Left cardiac atrium (tissue), 4 donors: ENCODE results near the gene SMIM11. TPM values are rescaled to one million over a fixed set of nuclear protein-coding genes. Genes with fewer than 3 reads are reported as not detected.
"Not testable (repeated sequence)": the region's sequence is repeated elsewhere in the genome, so short reads cannot be mapped to it uniquely, and the experiment has no call there.

ENCODE experiments used
- ATAC-seq, 2 donors: fragments of 200-7000 bp; cut with Tn5 transposase; one replicate each; pipeline ENCODE4 v1.9.1; 2020; ENCODE audit warnings: mild to moderate bottlenecking in 2 of 2, moderate library complexity in 2 of 2
- DNase-seq: peaks from one replicate; pipeline ENCODE4 v3.0.0-alpha.2; 2020
- intact Hi-C, 2 donors: fragments of 100-400 bp; cut with DNase I; formaldehyde crosslinking; loops; one replicate each; pipeline versions ENCODE4 v1.14.1 to v1.15.1; 2022 to 2023
- total RNA-seq, 2 donors: library from RNA; stranded (reverse); fragmentation: NEBNext Ultra II Directional; extraction: Animal tissue kit (Norgen Biotek cat#: 25700); gene quantifications; one replicate each; pipeline ENCODE4 v1.2.1, GENCODE V29; 2021
- donor health status: DM: no; HTN: yes; CAD: no.
- donor health status: DM: no; HTN: yes; CAD: no; lungs with severe emphysema.
- donor health status: DM: yes; HTN: yes; CAD: no.
- donor health status: Dilated cardiomyopathy.

The SMIM11 gene
- total RNA-seq, 2 donors from 2014 or later: 6.1 to 13.1 TPM

DNA sequence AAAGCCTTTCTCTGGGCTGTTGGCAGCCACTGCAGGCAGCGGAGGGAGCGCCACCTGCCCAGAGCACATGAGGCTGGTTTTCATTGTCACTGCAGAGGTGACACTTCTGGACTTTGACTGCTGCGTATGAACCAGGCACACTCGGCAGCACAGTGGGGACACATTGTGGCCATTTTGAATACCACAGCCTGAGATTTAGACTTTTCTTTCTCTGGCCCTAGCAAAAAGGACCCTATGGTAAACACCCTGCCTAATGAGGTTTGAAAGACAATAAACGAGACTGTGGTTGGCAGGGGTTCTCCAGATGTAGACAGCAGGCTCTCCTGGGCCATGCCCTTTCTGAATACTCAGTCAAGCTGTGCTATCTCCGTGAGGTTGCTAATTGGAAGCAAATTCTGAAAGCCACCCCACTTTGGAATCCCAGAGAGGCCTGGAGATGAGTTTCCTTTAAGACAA, 23.5 kb upstream of the SMIM11 start:
- ATAC-seq (peak; percentile 82 to 90), DNase-seq (peak; percentile 35)
- intact Hi-C loops: loop anchor here in 1 of 2 donors (2.0 kb wide), 1 partner anchor 427 kb away; no protein-coding TSS in a partner anchor

DNA sequence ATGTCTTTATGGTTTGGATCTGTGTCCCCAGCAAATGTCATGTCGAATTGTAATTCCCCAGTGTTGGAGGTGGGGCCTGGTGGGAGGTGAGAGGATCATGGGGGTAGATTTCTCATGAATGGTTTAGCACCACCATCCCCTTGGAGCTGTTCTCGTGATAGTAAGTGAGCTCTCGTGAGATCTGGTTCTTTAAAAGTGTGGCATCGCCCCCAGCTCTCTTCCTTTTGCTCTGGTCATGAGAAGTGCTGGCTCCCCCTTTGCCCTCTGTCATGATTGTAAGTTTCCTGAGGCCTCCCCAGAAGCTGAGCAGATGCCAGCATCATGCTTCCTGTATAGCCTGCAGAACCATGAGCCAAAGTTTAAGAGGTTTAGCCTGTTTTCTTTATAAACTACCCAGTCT, 22.8 kb upstream of the SMIM11 start:
- intact Hi-C loops: no loop called here
- ATAC-seq (no peak), DNase-seq (no peak)

DNA sequence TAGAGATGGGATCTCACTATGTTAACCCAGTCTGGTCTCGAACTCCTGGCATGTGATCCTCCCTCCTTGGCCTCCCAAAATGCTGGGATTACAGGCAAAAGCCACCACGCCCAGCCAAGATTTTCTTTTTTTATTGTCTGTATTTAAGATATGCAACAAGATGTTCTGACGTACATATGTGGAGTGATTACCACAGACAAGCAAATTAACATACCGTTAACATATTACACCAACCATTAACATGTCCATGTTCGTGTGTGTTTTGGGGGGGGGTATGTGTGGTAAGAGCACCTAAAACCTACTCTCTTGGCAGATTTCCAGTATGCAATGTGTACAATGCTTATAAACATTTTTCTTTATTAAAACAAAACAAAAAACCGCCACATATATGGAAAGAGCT, 22.1 kb upstream of the SMIM11 start:
- DNase-seq: no peak
- no peak for ATAC-seq
- intact Hi-C loops: no loop called here

DNA sequence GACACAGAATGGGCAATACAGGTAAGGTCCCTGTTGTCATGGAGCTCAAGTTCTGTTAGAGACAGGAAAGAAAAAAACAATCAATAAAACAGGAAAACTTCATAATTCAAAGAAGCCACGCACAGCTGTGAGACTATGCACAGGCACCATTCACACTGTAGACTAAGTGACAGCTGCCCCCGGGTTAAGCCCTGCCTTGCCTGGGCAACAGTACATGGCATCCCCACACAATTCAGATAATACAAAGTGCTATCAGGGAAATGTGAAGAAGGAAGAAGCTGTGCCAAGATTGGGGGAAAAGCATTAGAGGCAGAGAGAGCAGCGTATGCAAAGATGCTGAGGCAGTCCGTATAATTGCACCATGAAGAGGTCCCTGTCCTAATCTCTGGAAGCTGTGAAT, 20.5 kb upstream of the SMIM11 start:
- intact Hi-C loops: no loop called here
- DNase-seq: no peak

DNA sequence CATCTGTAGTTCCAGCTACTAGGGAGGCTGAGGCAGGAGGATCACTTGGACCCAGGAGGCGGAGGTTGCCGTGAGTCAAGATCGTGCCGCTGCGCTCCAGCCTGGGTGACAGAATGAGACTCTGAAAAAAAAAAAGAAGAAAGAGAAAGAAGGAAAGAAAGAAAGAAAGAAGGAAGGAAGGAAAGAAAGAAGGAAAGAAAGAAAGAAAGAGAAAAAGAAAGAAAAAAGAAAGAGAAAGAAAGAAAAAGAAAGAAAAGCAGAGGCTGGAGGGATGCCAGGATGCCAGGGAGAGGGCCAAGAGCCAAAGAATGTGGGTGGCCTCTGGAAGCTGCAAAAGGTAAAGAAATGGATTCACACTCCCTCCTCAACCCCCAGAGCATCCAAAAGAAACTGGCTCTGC, 19.7 kb upstream of the SMIM11 start:
- ATAC-seq (no peak), DNase-seq (no peak)
- intact Hi-C loops: no loop called here

More for the DNA sequence above, 20.5 kb upstream of the SMIM11 start:
- ATAC-seq: peak; percentile 46 to 82

DNA sequence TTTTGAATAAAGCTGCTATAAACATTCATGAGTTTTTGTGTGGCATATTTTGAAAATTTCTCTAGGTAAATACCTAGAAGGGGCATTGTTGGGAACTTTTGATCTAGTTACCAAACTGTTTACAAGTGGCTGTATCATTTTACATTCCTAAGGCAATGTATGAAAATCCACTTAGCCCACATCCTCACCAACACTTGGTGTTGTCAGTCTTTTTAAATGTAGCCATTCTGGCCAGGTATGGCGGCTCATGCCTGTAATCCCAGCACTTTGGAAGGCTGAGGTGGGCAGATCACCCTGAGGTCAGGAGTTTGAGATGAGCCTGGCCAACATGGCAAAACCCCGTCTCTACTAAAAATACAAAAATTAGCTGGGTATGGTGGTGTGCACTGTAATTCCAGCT, 17.4 kb upstream of the SMIM11 start:
- intact Hi-C loops: no loop called here
- ATAC-seq (no peak), DNase-seq (no peak)

DNA sequence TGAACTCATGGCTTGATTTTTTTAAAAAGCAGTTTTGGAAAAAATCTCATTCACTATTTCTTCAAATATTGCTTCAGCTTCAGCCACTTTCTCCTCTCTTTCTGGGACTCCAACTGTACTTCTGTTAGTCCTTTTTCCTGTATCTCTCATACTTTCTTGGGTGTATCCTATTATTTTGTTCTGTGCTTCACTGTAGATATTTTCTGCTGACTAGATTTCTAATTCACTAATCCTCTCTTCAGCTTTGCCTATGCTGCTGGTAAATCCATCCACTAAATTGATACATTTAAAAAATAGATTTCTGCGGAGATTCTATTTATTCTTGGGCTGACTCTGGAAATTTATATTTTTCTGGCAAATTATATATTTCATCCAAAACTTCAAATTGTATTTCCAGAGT, 16.4 kb upstream of the SMIM11 start:
- intact Hi-C loops: no loop called here
- ATAC-seq: no peak
- DNase-seq: no peak

DNA sequence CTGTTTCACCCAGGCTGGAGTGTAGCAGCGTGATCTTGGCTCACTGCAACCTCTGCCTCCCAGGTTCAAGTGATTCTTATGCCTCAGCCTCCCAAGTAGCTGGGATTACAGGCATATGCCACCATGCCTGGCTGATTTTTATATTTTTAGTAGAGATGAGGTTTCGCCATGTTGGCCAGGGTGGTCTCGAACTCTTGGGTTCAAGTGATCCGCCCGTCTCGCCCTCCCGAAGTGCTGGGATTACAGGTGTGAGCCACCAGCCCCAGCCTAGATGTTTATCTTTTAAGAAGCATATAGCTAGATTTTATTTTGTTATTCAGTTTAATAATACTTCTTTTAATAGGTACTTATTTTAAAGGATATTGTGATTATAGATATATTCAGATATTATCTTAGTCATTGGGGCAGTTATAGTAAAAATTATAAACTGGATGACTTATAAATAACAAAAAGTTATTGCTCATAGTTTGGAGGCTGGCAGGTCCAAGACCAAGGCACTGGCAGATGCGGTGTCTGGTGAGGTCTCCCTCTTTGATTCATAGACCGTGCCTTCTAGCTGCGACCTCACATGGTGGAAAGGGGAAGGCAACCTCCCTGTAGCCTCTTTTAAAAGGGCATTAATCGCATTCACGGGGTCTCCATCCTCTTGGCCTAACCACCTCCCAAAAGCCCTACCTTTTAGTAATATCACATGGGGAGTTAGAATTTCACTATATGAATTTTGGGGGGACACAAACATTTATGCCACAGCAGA, 14.6 kb upstream of the SMIM11 start:
- ATAC-seq (no peak), DNase-seq (no peak)
- intact Hi-C loops: no loop called here

DNA sequence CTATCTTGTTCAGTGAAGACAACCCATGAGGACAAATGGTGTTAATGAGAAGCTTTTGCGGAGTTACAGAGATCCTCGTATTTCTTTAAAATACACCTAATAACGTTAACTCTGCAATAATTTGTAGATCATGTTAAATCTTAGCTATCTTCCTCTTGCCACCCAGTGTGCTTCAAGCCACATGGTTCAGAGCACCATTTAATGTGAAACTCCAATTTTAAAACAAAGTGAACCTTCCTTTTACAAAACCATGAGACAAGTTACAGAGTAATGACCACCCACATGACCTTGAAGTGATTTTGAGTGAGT, 13.2 kb upstream of the SMIM11 start:
- no peak for ATAC-seq
- intact Hi-C loops: no loop called here
- DNase-seq: no peak

DNA sequence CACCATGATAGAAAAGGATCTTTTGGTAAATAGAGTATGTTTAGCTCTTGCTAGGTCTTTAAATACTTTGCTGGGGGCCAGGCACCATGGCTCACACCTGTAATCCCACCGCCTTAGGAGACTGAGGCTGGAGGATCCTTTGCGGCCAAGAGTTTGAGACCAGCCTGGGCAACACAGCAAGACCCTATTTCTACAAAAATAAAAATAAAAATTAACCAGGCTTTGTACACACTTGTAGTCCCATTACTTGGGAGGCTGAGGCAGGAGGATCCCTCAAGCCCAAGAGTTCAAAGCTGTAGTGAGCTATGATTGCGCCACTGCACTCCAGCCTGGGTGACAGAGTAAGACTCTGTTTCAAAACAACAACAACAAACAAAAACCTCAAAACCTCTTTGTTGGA, 12.6 kb upstream of the SMIM11 start:
- ATAC-seq: no peak
- no peak for DNase-seq
- intact Hi-C loops: no loop called here

DNA sequence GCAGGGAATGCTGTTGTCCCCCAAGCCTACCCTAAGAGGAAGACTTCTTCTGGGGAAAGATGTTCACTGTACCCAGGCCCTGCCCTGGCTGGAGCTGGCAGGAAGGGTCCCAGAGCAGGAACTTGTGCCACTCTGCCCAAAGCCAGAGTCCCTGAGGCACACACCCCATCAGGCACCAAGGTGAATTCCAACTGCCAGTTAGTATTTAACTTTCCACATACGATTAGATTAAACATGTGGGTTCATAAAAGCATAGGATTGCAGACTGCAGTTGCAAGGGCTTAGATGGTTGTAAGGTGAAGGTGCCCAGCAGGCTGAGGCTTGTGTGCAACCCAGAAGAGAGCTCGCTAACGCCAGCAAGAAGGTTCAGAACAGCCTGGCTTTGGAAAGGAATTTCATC, 11.6 kb upstream of the SMIM11 start, which contains the start of gene KCNE2:
KCNE2 (plus strand) TSS at position 274 of the 400 bp plus-strand sequence. CDS start 6,473 bp downstream, outside the sequence.
- intact Hi-C loops: no loop called here
- no peak for DNase-seq
- ATAC-seq: no peak

DNA sequence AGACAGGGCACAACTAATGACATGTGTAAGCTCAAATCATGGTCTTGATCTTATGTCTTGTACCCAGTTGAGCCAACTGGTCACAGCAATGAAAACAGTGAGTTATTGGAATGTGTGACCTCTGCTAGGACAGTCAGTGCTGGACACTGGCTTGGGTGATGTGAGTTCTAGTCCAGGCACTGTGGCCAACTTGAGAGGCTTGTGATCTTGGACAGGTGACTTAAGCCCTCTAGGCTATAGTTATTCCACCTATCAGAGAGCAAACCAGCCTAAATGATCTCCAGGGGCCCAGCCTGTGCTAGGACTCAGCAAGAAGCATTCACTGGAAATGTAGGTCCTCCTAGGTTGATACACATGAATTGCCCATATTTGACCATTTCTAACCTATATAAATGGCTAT, 10.4 kb upstream of the SMIM11 start:
- intact Hi-C loops: no loop called here
- DNase-seq (no peak), ATAC-seq (no peak)

DNA sequence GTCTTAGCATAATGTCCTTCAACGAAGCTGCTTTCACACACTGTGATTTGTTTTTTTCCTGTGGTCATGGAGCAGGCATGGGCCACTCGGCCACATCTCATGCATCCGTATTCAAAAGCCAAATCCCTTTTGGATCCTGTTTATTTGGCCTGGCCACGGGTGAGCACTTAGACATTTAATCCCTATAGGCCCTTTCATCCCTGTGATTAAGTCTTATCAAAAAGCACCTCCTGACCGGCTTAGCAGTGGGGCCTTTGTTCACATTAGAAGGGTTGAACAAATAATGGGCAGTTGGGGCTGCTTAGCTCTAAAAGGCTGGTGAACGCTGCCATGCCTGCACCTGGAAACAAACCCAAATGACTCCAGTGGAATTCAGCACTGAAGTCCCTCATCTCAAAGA, 9.5 kb upstream of the SMIM11 start:
- ATAC-seq (no peak), DNase-seq (no peak)
- intact Hi-C loops: no loop called here

DNA sequence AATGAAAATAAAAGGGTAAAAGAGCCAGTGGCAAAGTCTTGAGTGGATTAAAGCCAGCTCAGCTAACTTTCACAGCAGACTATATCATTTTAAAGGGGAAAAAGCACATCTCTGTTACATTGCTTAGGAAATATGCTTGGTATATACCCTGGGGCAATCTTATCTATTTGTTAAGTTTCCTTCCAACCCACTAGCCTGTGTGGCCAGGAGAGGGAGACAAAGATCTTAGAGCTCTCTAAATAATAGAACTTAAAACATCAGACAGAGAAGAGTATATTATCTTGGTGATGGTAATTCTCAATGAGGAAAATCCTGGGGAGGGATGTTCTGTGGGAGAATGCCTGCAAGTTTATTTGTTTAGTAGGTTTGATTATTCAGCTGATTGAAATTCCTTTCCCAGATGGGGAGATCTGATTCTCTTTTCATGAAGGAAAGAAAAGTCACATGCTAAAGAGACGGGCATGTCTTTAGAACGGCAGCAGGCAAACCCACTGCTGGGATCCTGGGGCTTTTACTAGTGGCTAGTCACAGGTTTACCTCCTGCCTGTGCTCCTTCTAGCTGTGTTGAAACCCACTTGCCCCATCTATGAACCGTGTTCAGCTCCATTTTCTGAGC, 7.9 kb upstream of the SMIM11 start:
- ATAC-seq: peak; percentile 57 to 71
- DNase-seq: no peak
- intact Hi-C loops: no loop called here

DNA sequence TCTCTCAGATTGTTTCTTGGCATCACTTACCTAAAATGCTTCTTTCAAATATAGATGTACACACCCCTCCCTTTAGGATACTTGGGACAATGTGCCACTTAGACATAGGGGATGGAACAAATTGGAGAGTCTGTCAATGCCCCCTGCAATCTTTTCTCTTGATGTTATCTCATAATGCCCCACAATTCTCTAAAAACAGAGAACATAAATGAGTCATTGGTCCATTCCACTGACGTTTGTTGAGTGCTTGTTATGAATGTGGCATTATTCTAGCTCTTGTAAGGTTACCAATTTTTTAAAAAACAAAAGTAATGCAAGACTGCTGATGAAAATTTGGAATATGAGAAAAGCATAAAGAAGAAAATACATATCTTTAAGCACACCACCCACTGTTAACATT, 5.6 kb upstream of the SMIM11 start:
- intact Hi-C loops: no loop called here
- ATAC-seq: no peak

DNA sequence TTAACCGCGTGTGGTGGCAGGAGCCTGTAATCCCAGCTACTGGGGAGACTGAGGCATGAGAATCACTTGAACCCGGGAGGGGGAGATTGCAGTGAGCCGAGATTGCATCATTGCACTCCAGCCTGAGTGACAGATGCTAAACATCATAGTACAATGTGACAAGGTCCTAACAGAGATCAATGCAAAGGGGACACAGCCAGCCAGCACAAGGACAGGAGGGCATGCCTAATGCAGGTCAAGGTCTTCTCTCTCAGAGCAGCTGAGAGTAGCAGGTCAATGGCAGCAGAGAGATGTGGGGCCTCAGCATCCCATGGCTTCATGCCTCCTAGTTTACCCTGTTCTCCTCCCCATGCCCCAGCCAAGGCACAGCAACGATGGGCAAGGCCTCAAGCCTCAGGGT, 3.0 kb upstream of the SMIM11 start:
- no peak for DNase-seq

More for the DNA sequence above, 5.6 kb upstream of the SMIM11 start:
- no peak for DNase-seq

DNA sequence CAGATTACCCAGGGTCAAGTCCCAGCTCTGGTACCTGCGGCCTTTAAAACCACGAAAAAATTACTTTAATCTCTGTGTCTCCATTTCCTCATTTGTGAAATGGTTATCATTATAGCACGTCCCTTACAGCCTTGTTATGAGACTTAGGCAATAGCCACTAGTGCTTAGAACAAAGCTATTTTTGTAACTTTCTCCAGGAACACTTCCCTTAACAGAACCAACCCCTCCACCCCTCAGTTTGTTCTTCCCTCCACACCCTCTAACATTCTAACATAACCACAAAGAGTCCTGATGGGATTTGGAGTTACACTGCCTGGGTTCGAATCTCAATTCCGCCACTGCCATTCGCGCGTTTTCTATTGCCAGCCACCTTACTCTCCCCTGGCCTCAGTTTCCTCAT, 845 bp upstream of the SMIM11 start:
- peak in 1 of 2 donors; percentile 8 for ATAC-seq
- intact Hi-C loops, DNase-seq: not testable (repeated sequence)

More for the DNA sequence above, 3.0 kb upstream of the SMIM11 start:
- ATAC-seq: no peak
- intact Hi-C loops: no loop called here

DNA sequence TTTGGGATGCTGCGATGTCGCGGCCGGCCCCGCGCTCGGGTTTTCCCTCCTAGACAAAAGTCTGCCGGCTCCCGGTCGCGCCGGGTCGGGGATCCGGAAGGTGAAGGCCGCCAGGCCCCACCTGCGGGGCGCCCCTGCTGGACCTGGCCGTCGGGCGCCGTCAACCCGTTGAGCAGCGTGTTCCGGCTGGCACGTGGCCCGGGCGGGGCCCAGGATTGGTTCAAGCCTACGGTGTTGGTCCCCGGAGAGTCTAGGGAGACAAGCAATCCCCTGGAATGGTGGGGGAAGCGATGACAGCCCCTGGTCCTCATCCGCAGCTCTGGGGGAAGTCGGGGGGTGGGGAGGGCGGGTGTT, 289 bp downstream of the SMIM11 start:
- peak; percentile 74 to 81 for ATAC-seq
- DNase-seq, intact Hi-C loops: not testable (repeated sequence)

DNA sequence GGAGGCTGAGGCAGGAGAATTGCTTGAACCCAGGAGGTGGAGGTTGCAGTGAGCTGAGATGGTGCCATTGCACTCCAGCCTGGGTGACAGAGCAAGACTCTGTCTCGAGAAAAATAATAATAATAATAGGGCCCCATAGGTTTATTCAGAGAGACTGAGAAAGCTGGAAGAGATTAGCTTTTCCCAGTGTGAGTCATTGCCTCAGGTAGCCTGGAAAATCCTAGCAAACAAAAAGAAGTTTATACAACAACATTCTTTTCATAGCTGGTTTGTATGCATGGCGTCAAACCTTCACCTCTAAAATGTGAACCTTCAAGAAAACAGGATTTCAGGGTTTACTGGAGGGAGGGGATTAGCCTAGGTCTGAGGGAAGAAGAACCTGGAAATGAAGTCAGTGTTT, 7.8 kb downstream of the SMIM11 start:
- ATAC-seq, intact Hi-C loops, DNase-seq: not testable (repeated sequence)

DNA sequence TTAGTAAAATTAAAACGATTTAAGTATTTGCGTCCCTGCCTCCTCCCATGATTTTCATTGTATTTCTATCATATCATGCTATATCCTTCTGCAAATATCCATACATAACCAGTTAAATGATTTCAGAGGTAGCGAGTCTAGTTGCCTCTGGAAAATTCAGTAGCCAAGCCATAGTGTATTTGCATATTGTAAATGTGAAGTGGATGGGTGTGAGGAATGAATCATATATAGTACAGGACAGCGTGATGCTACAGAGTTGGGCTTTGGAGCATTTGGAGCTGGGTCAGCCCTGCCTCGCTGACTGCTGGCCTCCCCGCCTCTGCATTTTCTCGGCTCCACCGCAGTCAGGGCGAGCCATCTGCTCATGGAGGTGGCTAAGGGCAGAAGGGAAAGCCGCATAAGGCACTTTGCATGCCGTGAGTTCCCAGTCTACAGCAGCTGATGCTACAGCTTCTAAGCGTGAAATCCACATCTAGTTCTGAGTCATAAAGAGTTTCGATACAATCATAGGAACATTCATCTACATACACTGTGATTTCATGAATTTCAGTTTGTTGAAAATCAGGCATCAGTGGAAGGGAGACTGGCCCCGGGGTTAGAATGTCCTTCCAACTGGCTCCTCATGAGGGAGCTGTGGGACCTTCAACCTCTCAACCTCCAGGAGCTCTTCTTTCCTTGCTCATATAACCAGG, 8.6 kb downstream of the SMIM11 start:
- ATAC-seq, intact Hi-C loops: not testable (repeated sequence)

More for the DNA sequence above, 8.6 kb downstream of the SMIM11 start:
- DNase-seq: not testable (repeated sequence)
